ENCODE results near the gene CYP19A1.

GRCh38 chr15:51315726-51316125, 22.7 kb downstream of the CYP19A1 start:
- TF ChIP-seq FOXM1 (IDR thresholded peaks at IDR 0.05; ENCODE audit: borderline replicate concordance, low read depth) = no peak
- no peak for TF ChIP-seq TEAD4 (IDR thresholded peaks at IDR 0.05)
- TF ChIP-seq, protein P1, sequence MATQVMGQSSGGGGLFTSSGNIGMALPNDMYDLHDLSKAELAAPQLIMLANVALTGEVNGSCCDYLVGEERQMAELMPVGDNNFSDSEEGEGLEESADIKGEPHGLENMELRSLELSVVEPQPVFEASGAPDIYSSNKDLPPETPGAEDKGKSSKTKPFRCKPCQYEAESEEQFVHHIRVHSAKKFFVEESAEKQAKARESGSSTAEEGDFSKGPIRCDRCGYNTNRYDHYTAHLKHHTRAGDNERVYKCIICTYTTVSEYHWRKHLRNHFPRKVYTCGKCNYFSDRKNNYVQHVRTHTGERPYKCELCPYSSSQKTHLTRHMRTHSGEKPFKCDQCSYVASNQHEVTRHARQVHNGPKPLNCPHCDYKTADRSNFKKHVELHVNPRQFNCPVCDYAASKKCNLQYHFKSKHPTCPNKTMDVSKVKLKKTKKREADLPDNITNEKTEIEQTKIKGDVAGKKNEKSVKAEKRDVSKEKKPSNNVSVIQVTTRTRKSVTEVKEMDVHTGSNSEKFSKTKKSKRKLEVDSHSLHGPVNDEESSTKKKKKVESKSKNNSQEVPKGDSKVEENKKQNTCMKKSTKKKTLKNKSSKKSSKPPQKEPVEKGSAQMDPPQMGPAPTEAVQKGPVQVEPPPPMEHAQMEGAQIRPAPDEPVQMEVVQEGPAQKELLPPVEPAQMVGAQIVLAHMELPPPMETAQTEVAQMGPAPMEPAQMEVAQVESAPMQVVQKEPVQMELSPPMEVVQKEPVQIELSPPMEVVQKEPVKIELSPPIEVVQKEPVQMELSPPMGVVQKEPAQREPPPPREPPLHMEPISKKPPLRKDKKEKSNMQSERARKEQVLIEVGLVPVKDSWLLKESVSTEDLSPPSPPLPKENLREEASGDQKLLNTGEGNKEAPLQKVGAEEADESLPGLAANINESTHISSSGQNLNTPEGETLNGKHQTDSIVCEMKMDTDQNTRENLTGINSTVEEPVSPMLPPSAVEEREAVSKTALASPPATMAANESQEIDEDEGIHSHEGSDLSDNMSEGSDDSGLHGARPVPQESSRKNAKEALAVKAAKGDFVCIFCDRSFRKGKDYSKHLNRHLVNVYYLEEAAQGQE (IDR thresholded peaks at IDR 0.05; ENCODE audit: low read depth) = no peak
- TF ChIP-seq EGR1 (IDR thresholded peaks at IDR 0.05) = no peak
- TF ChIP-seq RAD21 (IDR thresholded peaks at IDR 0.05; ENCODE audit: low read depth) = no peak
- no peak for TF ChIP-seq MAX (IDR thresholded peaks at IDR 0.05)
- no peak for TF ChIP-seq YY1 (IDR thresholded peaks at IDR 0.05; ENCODE audit: low read depth)
- no peak for TF ChIP-seq EP300 (IDR thresholded peaks at IDR 0.05; ENCODE audit: borderline replicate concordance)
- TF ChIP-seq TCF12 (IDR thresholded peaks at IDR 0.05; ENCODE audit: low read depth) = no peak
- no peak for TF ChIP-seq TAF1 (IDR thresholded peaks at IDR 0.05; ENCODE audit: low read depth)
- TF ChIP-seq NFIC (IDR thresholded peaks at IDR 0.05) = no peak
- TF ChIP-seq ZBTB7A (IDR thresholded peaks at IDR 0.05; ENCODE audit: low read depth) = no peak
- no peak for TF ChIP-seq CREB1 (IDR thresholded peaks at IDR 0.05; ENCODE audit: low read depth)
